Central memory CD4-positive, alpha-beta T cell (primary cell): Measurements from ENCODE around the gene SNX22.

Source experiments
- DNase-seq: peaks from one replicate; pipeline ENCODE4 v3.0.0; 2022

SNX22 gene

DNA sequence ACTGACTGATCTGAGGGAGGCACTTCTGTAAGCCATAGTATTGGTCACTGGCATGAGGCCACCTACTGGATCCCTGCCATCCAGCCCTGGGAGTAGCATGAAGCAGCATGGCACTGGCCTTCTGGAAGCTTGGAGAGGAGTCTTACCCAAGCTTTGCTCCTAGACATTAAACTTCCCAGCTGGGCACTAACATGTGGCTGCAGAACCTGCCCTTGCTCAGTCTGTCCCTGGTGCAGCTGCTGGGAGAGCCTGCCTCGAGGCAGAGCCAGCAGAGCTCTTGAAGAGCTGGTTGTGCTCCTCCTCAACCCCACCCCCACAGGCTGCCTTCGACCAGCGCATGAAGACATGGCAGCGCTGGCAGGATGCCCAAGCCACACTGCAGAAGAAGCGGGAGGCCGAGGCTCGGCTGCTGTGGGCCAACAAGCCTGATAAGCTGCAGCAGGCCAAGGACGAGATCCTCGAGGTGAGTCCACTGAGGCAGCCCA is 17.1 kb upstream of the SNX22 start:
- no peak for DNase-seq

GRCh38 chr15:64136347-64136746 is 15.2 kb upstream of the SNX22 start:
- no peak for DNase-seq

- DNase-seq, result no peak
Observed at GRCh38 chr15:64137226-64137833, 14.2 kb upstream of the SNX22 start.

DNA sequence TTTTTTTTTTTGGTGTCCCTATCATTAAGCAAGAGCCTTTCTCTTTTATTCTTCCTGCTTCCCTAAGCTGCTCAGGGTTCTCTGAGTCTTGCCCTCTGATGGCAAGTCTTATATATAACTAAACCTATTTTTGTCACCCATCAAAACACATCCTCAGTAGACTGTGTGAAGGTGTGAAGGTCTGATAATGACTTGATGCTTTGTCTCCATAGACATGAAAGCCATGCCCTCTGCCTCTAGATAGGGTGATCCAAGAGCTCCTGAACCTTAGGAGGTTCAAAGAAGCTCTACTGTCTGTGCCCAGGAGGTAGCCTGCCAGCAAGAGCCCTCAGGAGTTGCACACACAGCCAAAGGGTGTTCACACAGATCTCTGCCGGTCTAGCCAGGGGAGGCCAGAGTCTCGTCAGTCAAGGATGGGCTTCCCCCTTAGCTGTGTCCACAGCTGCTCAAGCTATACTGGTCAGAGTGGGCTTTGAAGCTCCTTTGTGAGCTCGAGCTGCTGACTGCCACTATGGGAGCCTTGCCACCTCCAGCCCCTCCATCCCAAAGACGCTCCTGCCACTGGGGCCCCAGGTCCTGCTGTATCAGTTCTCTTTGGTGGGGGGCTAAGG is 13.1 kb upstream of the SNX22 start:
- DNase-seq, result no peak

DNA sequence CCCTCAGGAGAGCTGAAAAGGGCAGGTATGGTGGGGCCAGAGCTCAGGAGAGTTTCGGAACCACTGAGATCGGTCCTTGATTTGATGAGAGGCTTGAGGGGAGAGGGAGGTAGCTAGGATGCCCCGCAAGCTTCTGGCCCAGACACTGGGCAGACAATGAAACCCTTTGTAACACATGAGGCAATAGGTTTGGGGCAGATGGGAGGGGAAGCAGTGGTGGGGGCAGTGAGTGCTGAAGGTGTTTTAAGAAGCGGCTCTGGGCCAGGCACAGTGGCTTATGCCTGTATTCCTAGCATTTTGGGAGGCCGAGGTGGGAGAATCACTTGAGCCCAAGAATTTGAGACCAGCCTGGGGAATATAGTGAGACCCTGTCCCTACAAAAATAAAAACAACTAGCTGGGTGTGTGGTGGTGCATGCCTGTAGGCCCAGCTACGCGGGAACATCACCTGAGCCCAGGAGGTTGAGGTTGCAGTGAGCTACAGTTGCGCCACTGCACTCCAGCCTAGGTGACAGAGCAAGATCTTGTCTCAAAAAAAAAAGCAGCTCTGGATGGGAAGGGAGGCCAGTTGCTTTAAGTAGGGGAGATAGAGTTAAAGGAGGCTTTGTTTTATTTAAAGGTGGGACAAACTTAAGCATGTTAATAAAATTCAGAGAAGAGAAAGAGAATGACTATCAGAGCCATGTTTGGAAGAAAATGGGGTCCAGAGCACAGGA is 9.6 kb upstream of the SNX22 start:
- DNase-seq, result no peak

DNA sequence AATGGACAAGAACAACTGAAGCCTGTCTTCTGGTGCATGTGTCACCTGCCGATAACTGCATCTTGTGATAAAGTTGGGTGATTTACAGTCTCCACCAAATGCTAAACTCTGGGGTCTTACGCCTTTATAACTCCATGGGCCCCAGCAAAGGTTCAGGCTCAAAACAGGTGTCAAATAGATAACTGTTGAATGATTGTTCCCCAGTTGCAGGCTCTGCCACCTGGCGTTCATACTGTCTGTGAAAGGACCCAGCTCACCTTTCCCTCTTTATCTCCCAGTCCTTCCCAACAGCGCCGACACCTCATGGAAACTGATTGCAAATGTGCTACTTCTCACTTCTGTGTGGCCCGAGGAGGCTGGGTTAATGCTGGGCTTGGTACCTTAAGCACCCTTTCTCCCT is 8.3 kb upstream of the SNX22 start:
- no peak for DNase-seq

DNA sequence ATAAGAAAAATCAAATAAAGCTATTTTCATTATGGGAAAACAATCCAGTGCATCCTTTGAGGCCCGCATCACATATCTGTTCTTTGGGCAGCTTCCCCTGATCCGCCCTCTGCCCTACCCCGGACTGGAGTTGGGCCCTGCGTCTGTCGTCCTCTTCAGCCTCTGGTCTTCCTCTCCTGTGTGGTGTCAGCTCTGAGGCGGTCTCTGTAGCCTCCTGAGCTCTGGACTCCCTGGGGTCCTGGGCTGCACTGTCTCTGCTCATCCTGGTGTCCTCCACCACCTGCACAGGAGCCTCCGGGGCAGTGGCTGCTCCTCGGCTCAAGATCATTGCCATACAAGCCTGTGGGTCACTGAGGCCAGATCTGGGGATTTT is 7.4 kb upstream of the SNX22 start:
- DNase-seq, result no peak

GRCh38 chr15:64144565-64145281 is 6.8 kb upstream of the SNX22 start:
- DNase-seq, result no peak

DNA sequence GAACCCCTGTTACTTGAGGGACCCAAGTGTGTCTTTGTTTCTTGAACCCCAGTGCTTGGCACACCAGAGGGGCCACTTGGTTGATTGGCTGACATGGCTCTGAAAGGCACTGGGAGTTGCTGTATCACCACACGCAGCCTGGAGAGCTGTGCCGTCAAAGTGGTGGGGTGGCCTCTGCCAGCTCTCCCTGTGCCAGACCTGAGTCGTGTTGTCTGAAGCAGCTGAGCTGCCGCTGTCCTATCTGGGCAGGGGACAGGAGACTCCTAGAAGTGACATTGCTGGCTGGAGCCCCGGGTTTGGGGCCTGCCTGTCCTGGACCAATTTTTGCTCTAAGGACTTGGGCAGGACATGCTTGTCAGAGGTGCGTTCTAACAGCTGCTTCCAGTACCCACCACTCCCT is 5.5 kb upstream of the SNX22 start:
- no peak for DNase-seq

DNA sequence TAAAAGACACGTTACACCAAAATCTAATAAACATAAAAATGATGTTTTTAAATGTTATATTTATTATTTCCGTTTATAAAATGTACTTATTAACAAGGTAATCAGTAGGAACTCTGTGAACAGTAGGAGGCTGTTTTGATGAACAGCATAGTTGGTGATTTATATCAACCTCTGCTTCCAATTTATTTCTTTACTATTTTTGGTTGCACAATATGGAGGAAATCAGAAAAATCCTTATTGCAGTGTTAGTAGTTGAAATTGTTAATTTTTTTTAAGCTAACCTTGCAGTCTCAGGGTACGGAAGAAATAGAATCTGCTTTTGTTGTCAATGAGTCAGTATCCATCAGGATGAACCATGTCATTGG is 5.0 kb upstream of the SNX22 start:
- no peak for DNase-seq

- no peak for DNase-seq
Observed at GRCh38 chr15:64146885-64147681, 4.4 kb upstream of the SNX22 start.

DNA sequence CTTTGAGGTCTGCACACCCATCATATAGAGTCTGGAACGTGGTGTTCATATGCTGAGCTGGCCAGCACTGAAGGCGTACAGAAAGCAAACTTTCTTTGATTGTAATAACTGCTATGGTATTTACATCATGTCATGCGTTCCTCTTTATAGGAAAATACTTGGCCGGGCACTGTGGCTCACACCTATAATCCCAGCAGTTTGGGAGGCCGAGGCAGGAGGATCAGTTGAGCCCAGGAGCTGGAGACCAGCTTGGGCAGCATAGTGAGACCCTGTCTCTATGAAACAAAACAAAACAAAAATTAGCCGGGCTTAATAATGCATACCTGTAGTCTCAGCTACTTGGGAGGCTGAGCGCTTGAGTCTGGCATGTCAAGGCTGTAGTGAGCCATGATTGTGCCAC is 3.4 kb upstream of the SNX22 start:
- DNase-seq, result no peak

DNA sequence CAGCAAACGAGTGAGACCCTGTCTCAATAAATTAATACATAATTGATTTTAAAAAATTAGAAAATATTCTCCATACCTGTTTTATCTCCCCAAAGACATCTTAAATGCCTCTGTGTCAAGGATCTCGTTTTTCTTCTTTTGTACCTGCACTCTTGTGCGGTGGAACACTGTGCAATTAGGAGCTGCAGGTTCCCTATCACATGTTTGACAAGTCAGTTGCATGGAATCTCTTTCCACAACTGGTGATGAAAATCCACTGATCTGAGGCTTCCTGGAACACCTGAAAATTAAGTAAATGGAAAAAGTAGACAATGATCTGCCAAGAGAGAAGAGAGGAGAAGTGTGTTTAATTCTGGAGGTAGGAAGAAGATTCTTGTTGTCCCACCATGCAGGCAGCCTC is 3.0 kb upstream of the SNX22 start:
- DNase-seq, result no peak

DNA sequence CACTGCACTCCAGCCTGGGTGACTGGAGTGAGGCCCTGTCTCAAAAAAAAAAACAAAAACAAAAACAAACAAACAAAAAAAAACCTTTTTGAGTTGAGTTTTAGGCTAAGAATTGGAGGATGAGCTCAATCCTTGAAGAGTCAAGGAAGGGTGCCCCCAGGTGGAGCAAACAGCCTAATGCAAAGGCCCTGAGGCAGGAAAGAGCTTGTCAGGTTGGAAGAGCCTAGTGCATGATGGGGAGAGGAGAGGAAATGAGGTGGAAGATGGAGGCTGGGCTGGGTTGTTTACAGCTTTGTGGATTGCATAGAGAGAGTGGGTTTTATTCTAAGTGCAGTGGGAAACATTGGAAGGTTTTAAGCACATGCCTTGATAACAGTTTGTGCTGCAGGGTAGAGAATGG is 2.1 kb upstream of the SNX22 start:
- no peak for DNase-seq

DNA sequence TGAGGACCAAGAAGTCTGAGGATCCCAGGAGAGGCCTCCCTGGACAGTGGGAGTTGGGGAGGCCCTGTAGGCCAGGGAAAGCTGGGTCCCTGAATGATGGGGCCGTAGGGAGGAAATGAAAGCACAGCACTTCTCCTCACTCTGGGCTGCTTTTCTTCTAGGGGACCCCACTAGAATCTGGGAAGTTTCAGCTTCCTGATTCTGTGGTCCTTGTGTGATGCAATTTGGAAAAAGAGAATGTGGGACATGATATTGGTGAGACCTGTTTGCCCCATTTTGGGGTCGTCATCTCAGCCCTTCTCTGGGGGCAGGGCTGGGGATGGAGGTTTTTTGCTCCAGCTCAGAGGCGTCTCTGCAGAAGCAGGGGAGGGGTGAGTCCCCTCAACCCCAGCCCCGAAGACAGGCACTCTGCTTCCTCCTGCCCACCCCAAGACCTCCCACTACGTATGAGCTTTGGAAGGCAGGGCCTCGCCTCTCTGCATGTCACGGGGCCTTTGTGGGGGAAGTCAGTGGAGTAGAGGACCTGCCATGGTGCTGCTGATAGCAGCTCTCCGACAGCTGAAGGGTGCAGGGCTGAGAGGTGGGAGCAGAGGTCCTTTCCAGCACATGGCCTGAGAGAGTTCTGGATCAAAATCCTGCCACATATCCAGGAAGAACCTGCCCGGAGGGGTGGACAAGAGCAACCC is 1.5 kb upstream of the SNX22 start:
- no peak for DNase-seq

- no peak for DNase-seq
Observed at GRCh38 chr15:64152507-64153387, 1.2 kb downstream of the SNX22 start.

DNA sequence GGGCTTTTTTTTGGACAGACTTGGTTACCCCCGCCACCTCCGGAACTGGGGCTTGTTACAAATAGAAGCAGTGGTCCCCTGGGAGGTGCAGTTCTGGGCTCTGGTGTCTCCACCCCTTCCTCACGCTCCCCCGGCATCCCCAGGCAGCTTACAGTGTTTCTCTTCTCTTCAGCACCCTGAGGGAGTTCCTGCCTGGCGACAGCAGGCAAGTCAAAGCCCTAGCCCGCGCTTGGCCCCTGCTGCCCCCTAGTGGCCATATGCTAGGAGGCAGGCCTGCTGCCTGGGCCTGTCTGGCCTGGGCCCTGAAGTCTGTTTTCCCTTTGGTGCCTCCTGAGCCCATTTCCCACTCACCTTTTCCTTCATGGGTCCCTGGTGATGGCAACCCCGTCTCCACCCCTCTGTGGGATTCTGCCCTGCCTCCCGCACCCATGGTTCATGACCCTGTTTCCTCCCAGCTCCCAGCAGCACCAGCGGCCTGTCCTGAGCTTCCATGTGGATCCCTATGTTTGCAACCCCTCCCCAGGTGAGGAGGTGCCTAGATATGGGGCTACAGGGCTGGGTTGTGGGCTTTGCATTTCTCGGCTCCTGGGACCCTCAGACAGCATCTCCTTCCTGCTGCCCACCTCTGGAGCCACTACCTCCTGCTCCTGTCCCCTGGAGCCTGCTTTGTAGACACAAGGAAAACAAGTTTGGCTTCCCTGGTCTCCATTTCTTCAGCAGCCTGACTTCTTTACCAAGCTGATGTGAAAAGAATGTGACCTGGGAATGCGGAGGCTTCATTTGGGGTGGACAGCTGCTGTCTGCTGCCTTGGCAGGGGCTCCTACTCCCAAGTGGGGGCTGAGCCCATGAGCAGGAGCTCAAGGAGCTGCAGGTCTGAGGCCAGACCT is 2.2 kb downstream of the SNX22 start:
- DNase-seq, result peak; percentile 82

GRCh38 chr15:64155802-64156651 is 4.5 kb downstream of the SNX22 start:
- no peak for DNase-seq

- DNase-seq, result no peak
Observed at GRCh38 chr15:64156652-64157331, 5.3 kb downstream of the SNX22 start.
